Stimulated activated CD4-positive, alpha-beta T cell treated with anti-CD3 and anti-CD28 coated beads, Interleukin-2, amount 100 ng/mL, for 24 hours (primary cell): ENCODE measurements around the gene HSPBP1.
"Not testable (repeated sequence)": the region's sequence is repeated elsewhere in the genome, so short reads cannot be mapped to it uniquely, and the experiment has no call there.

Experiments used
- DNase-seq, 2 donors: peaks; one replicate each; pipeline ENCODE4 v3.0.0-alpha.2; 2020

The HSPBP1 gene, protein sequence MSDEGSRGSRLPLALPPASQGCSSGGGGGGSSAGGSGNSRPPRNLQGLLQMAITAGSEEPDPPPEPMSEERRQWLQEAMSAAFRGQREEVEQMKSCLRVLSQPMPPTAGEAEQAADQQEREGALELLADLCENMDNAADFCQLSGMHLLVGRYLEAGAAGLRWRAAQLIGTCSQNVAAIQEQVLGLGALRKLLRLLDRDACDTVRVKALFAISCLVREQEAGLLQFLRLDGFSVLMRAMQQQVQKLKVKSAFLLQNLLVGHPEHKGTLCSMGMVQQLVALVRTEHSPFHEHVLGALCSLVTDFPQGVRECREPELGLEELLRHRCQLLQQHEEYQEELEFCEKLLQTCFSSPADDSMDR

DNA sequence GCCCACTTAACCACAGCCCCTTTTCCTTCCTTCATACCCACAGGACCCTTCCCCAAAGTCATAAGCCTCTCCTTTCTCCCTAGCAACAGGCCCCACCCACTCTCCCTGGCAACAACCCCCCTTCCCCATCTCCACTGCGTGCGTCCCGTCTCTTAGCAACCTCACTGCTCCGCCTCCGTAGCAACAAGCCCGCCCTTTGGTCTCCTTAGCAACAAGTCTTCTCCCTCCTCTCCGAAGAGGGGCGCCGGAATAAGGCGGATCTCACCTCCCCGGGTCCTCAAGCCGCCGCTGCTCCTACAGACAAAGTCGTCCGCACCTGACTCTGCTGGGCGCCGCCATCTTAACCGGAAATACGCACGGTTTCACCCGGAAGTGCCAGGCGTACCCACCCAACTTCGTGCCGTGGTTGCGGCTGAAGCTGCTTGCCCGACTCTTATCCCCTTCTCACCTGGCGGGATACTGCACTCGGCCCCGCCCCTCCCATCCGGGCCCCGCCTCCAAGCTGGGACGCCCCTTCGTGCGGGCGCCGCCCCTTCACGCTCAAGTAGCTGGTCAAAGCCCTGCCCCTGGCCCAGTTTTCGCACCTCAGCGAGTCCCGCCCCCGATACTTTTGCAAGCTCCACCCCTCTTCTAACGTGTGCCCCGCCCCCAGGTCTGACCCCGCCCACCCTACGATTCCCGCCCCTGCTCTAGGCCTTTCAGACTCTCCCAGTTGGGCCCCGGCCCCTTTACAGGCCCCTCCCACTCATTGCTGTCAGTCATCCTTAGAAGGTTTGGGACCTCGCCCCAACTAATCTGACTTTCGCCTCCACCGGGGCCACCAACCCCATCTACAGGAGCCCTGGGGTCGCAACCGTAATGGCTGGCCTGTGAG, at the start of gene HSPBP1:
Gene HSPBP1 (minus strand): TSS at position 341 of the 874 bp plus-strand sequence. CDS start 502 bp downstream, outside the sequence.
- DNase-seq = peak; percentile 94 to 97

DNA sequence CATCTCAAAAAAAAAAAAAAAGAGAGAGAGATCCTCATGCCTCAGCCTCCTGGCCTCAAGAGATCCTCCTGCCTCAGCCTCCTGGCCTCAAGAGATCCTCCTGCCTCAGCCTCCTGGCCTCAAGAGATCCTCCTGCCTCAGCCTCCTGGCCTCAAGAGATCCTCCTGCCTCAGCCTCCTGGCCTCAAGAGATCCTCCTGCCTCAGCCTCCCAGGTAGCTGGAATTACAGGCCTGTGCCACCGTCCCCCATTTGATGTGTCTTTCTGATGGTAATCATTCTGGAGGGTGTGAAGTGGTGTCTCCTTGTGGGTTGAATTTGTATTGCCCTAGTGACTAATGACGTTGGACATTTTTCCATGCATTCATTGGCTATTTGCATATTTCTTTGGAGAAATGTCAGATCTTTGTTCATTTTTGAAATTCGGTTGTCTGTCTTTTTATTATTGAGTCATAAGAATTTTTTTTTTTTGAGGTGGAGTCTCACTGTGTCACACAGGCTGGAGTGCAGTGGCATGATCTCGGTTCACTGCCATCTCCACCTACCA, 48.9 kb upstream of the HSPBP1 start:
- DNase-seq = not testable (repeated sequence)

DNA sequence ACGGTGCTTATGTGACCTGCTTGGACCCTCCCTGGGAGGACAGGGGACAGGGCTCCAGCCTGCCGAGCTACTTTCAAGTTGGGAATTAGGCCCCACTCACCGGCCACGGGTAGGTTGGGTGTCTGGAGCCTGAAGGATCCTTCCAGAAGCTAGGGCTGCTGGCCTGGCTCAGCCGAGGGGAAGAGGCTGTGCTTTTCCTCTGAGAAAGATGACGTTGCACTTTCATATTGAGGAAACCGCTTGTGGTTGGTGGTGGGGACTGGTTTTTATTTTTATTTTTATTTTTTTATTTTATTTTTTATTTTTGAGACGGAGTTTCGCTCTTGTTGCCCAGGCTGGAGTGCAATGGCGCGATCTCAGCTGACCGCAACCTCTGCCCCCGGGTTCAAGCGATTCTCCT, 45.3 kb upstream of the HSPBP1 start, which contains the start of gene TMEM150B:
Gene TMEM150B (minus strand): TSS at position 170 of the 400 bp plus-strand sequence. CDS start 4,305 bp downstream, outside the sequence.
- no peak for DNase-seq

DNA sequence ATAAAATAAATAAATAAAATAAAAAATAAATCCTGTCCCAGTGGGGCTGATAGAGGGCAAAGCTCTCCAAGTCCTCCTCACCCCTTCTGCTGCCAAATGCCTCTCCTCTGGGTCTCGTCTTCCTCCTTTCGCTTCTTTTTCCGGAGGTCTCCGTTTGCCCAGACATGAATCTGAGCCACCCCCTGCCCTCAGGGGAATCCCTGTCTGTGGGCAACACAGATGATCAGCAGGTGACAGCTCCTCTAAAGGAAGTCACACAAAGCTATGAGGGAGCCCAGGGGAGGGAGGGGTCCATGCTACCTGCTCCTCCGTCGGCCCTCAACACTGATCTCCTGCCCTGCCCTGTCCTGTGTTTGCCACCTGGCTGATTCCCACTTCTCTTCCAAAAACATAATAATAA, 44.8 kb upstream of the HSPBP1 start:
- no peak for DNase-seq

DNA sequence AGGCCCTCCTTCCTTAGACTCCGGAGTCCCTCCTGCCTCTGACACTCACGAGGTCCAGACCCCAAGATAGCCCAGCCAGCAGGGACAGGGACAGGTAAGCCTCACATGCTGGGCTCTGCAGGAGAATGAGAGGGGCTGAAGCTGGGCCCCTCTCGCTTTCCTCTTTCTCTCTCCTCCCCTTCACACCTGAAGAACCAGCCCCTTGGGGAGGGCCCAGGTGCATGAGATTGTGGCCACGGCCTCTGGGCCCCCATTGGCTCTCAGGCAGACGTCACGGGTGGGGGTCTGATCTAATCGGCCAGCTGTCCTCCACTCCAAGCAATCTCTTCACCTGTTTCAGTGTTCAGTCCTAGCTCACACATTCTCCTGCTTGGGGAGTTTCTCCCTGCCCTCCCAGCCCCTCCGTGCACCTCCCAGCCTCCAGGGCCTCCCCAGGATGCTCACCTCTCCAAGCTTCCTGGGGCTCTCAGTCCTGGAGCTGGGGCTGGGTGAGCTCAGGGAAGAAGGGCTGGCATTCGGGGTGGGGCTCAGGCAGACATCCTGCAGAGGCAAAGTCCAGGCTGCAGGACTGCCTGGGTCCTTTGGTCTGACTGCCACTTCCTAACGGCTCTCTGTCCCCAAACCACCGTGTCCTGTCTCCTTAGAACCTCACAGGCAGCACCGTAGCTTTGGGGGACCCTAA, 42.4 kb upstream of the HSPBP1 start:
- DNase-seq = no peak

DNA sequence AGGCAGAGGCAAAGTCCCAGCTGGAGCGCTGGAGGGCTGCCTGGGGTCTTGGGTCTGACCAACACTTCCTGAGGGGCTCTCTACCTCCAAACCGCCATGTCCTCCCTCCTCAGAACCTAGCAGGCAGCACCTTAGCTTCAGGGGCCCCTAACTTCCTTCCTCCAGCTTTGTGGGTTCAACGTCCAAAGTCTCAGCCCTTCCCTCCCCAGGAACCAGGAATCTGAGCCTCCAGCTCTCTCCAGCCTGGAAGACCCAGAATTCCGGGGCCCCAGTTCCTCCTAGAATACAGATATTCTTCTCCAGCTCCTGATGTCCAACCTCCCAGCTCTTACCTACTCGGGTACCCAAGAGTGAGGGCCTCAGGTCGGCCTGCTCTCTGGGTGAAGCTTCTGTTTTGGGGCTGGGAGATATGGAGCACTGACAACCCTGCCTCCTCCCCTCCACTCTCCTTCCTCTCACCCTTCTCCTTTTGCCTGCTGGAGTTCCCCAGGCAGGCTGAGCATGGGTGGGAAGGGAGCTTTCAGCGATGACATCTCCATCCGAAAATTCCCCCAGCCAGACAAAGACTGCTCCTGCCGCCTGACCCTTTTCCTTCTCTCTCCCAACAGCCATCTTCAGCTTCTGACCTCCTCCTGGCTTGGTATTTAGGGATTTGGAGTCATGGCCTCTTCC, 41.7 kb upstream of the HSPBP1 start:
- DNase-seq = no peak

DNA sequence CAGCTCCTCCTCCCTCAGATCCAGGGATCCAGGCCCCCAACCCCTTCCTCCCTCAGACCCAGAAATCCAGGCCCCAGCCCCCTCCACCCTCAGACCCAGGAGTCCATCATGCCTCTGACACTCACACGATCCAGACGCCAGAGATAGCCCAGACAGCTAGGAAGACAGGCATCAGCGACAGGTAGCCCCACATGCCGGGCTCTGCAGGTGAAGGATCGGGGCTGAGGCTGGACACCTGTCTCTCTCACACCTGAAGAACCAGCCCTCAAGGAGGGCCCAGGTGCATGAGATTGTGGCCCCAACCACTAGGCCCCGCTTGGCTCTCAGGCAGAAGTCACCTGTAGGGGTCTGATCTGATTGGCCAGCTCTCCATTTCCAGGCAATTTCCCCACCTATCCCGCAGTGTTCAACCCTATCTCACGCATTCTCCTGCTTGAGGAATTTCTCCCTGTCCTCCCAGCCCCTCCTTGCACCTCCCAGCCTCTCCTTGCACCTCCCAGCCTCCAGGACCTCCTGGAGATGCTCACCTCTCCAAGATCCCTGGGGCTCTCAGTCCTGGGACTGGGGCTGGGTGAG, 41.0 kb upstream of the HSPBP1 start:
- DNase-seq = no peak

DNA sequence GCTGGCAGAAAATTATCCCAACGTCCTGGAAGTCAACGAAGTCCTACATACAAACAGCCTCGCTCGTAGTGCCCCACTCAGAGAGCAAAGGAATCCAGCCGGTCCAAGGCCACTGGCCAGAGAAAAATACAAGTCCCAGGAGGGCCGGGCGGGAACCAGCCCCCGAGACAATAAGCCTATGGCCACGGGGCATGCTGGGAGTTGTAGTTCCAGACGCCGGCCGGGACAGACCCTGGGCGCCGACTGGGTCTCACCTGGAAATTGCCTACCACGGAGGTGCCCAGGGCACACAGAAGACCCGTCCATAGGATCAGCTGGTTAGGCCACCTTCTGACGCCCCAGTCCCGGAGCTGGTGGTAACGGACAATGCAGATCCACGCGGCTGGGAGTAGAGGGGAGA, 39.9 kb upstream of the HSPBP1 start:
- DNase-seq = no peak

DNA sequence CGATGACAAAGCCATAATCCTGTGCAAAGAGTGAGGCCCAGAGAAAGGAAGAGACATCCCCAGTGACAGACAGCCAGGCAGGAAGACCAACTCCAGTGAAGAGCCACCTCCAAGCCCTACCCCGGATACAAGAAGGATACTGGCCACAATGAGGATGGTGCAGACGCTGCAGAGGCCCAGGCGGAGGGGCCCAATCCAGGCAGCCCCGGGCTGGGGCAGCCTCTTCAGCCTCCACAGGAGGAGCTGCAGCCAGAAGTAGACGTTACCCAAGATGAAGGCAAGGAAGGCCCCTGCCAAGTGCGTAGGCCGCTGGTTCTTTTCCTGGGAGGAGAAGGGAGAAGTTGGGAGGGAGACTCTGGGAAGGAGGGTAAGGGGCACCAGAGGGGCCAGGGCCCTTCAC, 36.7 kb upstream of the HSPBP1 start:
- DNase-seq = no peak

DNA sequence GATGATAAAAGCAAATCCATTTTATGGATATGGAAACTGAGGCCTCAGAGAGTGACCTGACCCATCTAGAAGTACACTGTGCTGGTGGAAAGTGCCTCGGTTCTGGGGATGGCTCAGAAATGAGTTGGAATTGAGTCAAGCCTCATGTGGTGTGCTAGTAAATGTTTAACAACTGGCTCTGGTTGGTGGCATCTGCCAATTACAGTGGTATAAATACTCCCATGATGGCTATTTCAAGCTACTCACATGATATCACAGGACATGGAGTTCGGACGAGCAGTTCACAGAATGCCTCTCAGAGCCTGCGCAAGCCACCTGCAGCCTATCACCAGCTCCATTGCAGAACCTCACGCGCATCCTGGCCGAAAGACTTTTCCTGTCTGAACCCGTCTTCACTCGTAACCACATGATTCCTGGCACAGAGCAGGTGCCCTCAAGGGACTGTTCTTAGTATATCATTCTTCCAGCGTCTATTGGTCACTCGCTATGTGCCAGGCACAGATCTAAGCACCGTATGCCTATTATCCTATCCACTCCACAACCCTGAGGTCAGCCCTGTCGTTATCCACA, 36.1 kb upstream of the HSPBP1 start:
- no peak for DNase-seq

DNA sequence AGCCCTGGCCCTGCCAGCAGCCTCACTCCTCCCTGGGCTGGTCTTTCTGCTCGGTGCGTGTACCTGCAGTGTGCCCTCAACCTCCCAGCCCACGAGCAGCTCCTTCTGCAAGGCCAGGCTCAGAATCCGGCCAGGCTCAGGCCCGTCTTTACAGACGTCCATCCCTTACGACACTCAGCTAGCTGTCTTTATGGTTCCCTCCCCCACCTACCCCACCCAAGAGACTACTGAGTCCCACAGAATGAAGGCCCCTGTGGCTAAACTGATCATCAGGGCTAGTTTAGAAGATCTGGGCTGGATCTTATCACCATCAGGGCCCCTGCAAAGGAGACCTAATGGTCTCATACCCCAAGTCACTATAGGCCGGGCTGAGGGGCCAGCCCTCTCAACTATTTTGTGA, 34.5 kb upstream of the HSPBP1 start:
- no peak for DNase-seq

DNA sequence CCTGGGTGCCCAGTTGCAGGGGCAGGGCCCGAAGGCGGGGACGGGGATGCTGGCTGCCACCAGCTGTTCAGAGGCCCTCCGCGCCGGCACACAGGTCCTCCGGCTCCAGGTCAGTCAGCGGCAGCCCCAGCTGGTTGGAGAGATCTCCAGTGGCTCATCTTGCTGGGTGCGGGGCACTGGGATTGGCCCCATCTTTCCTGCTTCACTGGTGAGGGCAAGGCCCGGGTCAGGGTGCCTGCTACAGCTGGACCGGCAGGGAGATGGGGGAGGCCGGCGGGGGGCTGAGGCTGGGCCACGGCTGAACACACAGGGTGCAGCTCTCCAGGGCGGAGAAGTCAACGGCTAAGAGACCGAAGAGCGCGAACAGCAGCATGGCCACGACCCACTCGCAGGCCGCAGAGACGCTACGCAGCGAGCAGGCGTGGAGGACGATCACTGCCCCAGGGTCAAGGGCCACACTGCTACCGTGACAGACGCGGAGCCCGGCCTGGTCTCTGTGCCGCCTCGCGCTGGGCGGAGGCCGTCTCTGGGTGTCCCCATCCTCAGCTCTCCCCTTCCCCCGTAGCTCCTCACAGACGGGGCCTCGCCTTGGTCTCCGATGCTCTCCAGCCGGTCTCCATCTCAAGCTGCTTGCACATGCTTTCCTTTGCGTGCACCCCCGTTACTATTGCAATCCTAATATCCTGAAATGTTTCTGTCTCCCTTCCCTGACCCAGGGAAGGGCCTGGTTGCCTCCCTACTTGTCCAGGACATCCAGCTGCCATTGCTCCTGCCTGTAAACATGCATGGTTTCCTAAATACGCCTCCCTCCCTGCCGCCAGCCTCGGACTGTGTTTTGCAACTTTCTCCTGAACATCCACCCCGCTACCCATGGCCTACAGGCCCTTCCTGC, 33.0 kb upstream of the HSPBP1 start:
- no peak for DNase-seq

DNA sequence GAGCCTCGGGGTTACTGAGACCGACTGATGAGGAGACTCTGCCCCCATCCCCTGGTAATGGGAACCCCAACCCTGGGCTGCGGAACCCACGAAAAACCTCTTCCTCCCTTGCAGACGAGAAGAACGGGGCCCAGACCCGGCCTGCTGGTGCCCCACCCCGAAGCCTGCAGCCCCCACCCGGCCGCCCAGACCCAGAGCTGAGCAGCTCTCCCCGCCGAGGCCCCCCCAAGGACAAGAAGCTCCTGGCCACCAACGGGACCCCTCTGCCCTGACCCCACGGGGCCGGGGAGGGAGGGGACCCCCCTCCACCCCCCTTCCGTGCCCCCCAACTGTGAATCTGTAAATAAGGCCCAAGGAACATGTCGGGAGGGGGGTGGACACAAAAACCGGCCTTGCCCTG, 31.9 kb upstream of the HSPBP1 start:
- no peak for DNase-seq

DNA sequence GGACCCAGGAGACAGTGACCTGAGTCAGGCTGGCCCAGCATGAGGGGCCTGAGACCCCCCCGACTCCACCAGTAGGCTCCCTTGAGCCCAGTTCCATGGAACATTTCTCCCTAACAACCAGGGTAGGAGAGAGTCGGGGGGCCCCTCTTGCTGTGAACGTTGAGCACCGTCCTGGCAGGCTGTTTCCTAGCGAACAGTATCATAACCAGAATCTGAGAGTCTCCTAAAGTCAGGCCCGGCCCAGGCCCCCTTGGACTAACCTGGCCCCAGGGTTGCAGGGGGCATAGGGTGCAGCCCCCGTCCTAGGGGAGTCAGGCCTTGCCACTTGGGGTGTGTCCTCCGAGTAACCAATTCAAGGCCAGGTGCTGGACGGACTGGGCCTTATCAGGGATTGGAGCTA, 31.5 kb upstream of the HSPBP1 start:
- DNase-seq = no peak

DNA sequence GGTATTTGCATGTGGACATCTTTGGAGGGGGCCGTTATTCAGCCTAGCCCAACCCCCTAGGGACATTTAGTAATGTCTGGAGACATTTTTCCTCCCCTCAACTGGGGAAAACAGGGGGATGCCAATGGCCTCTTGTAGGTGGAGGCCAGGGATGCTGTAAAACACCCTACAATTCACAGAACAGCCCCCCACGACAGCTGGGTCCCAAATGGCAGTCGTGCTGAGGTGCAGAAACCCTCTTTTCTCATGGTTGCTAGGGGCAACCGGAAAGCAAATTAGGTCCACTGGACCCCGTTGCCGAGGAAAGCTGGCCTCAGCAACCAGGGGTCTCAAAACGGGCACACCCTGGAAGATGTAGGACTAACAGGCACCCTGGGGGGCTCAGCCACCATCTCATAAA, 30.6 kb upstream of the HSPBP1 start:
- DNase-seq = no peak

DNA sequence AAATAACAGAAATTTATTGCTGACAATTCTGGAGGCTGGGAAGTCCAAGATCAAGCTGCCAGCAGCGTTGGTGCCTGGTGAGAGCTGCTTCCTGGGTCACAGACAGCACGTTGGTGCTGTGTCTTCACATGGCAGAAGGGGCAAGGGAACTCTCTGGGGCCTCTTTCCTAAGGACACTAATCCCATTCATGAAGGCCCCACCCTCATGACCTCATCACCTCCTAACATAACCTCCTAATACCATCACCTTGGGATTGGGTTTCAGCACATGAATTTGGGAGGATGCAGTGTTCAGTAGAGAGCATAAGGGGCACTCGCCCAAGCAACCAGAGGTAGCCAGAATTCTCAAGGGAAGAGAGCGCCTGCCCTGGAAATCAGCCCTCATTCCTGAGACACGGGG, 29.5 kb upstream of the HSPBP1 start:
- no peak for DNase-seq

DNA sequence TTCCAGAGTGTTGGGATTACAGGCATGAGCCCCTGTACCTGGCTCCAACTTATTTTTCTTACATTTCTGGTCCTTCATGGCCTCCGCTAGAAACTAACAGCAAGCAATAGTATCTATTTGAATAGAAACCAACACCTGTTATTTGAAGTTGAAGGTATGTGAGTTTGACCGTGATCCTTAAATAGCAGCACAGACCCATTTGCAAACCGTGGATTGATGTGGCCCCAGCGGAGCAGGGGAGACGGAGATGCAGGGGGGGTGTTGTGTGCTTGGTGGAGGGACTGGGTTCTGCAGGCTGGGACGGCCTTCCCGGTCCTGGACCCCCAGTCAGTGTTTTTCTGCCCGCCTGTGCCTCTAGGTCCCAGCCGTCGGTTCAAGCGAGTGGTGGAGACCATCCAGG, 28.4 kb upstream of the HSPBP1 start:
- no peak for DNase-seq

DNA sequence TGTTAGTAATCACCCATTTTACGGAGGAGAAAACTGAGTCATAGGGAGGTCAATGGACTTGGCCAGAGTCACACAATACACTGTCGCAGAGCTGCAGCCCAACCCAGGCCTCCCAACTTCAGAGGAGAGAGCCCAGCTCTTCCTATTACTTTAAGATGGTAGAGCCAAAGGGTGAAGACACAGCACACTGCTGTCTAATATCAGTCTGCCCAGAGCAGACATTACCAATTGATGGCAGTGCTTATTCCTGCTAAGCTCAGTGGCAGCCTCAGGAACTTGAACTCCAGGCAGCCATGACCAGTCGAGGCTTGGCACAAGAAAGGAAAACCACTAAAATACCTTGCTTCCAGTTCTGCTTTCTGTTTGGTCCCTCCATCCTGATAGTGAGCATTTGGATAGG, 26.8 kb upstream of the HSPBP1 start:
- no peak for DNase-seq

DNA sequence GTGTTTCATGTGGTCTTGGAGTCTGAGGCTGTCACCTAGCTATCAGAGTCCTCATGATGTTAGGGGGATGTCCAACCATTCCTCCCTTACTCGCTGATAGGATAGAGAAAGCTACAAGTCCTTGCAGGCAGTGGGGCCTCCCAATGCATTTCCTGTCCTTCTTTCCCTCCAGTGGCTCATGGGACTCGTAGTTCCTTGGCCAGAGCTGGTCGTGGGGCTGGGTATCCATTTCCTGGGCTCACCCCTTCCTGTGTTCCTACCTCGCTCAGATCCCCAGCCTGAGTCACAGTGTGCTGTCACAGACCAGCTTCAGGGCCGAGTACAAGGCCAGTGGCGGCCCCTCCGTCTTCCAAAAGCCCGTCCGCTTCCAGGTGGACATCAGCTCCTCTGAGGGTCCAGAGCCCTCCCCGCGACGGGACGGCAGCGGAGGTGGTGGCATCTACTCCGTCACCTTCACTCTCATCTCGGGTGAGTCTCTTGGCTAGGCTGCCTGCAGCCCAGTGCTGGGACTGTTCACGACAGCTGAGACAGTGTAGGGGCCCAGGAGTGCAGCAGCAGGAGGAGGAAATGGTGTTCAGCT, 26.2 kb upstream of the HSPBP1 start:
- DNase-seq = no peak

DNA sequence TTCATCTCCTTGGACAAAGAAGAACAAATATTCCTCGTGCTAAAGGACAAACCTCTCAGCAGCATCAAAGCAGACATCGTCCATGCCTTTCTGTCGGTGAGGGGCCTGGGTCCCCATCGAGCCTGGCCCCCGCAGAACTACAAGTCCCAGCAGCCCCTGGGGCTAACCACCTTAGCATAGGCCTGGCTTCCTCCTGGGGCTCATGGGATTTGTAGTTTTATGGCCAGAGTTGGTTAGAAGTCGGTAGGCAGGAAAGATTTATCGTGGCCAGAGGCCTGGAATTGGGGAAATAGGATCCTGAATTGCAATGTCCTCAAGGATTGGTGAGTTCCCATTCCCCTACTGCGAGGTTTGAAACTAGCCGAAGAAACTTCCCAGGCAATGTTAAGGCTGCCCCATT, 25.6 kb upstream of the HSPBP1 start:
- peak; percentile 57 to 59 for DNase-seq
